Neural cell (in vitro differentiated cells): ENCODE results near the gene MSH4. TPM values are rescaled to one million over a fixed set of nuclear protein-coding genes. Genes with fewer than 3 reads are reported as not detected.

ENCODE experiments used
- H2AFZ ChIP-seq: fragments of 200-600, 300-800 bp; sonication (generic), shearing (Covaris generic); 2 replicates; pipeline ENCODE4 v1.6.0; 2014; ENCODE audit warnings: low read depth, mild to moderate bottlenecking, antibody characterized with exemption, low read length, moderate library complexity
- H3F3A ChIP-seq: fragments of 200-600 bp; shearing (Covaris generic); 2 replicates; pipeline ENCODE4 v1.6.1; 2016; ENCODE audit warnings: mild to moderate bottlenecking, moderate library complexity, mixed read lengths, antibody characterized with exemption, low read length; ENCODE audit not compliant: insufficient read depth, poor library complexity, severe bottlenecking
- H3K27ac ChIP-seq: fragments of 200-600, 300-800 bp; sonication (generic), shearing (Covaris generic); 2 replicates; pipeline ENCODE4 v1.5.1; 2014; ENCODE audit warnings: mild to moderate bottlenecking, low read length, moderate library complexity
- H3K27me3 ChIP-seq: fragments of 300-800, 200-600 bp; sonication (generic), shearing (Covaris generic); 2 replicates; pipeline ENCODE4 v1.6.0; 2014; ENCODE audit warnings: mild to moderate bottlenecking, low read depth, low read length, moderate library complexity; ENCODE audit not compliant: insufficient read depth
- H3K36me3 ChIP-seq: fragments of 300-800, 200-600 bp; sonication (generic), shearing (Covaris generic); 2 replicates; pipeline ENCODE4 v1.5.1; 2014; ENCODE audit warnings: mild to moderate bottlenecking, antibody characterized with exemption, low read length, moderate library complexity; ENCODE audit not compliant: insufficient read depth
- H3K4me2 ChIP-seq: fragments of 300-800, 200-600 bp; sonication (generic), shearing (Covaris generic); 2 replicates; pipeline ENCODE4 v1.6.0; 2014; ENCODE audit warnings: mild to moderate bottlenecking, low read length
- H3K4me3 ChIP-seq: fragments of 300-800, 200-600 bp; sonication (generic), shearing (Covaris generic); 2 replicates; pipeline ENCODE4 v1.5.1; 2014; ENCODE audit warnings: mild to moderate bottlenecking, low read length, moderate library complexity
- H3K79me2 ChIP-seq: fragments of 200-600 bp; shearing (Covaris generic); replicated peaks from 2 replicates; pipeline ENCODE4 v1.6.0; 2014; ENCODE audit warnings: mild to moderate bottlenecking, low read length, moderate library complexity; ENCODE audit not compliant: insufficient read depth
- H3K9ac ChIP-seq: fragments of 300-800, 200-600 bp; sonication (generic), shearing (Covaris generic); 2 replicates; pipeline ENCODE4 v1.6.1; 2016; ENCODE audit warnings: mild to moderate bottlenecking, low read length, mixed read lengths
- H3K9me2 ChIP-seq: fragments of 200-600 bp; shearing (Covaris generic); 2 replicates; pipeline ENCODE4 v1.6.1; 2016; ENCODE audit warnings: mild to moderate bottlenecking, low read length, mixed read lengths; ENCODE audit not compliant: insufficient read depth
- H3K9me3 ChIP-seq: fragments of 200-600, 300-800 bp; sonication (generic), shearing (Covaris generic); 2 replicates; pipeline ENCODE4 v1.6.1; 2016; ENCODE audit warnings: mild to moderate bottlenecking, mixed run types, low read length, moderate library complexity, mixed read lengths
- H4K20me1 ChIP-seq: fragments of 200-600 bp; shearing (Covaris generic); 2 replicates; pipeline ENCODE4 v1.6.1; 2016; ENCODE audit warnings: mild to moderate bottlenecking, mixed run types; ENCODE audit not compliant: insufficient read depth
- CTCF ChIP-seq: fragments of 450-650 bp; IDR thresholded peaks from 2 replicates; pipeline ENCODE4 v1.5.1; 2014; ENCODE audit warnings: antibody characterized with exemption, mild to moderate bottlenecking, moderate library complexity; ENCODE audit not compliant: poor library complexity, severe bottlenecking
- EP300 ChIP-seq: fragments of 450-650 bp; conservative IDR thresholded peaks from 2 replicates; pipeline ENCODE4 v1.6.1; 2014; ENCODE audit warnings: antibody characterized with exemption, mild to moderate bottlenecking, moderate library complexity; ENCODE audit not compliant: poor library complexity, severe bottlenecking
- EZH2 ChIP-seq: fragments of 200-600, 300-800 bp; shearing (Covaris generic), sonication (generic); IDR thresholded peaks from 2 replicates; pipeline ENCODE4 v1.6.1; 2014; ENCODE audit warnings: antibody characterized with exemption, low read length, borderline replicate concordance, mild to moderate bottlenecking; ENCODE audit not compliant: insufficient read depth, poor library complexity, severe bottlenecking
- MXI1 ChIP-seq: fragments of 450-650 bp; conservative IDR thresholded peaks from 2 replicates; pipeline ENCODE4 v1.6.1; 2014; ENCODE audit warnings: antibody characterized with exemption, mild to moderate bottlenecking; ENCODE audit not compliant: poor library complexity, severe bottlenecking
- POLR2AphosphoS5 ChIP-seq: IDR thresholded peaks from 2 replicates; pipeline ENCODE4 v1.6.1; 2012
- RAD21 ChIP-seq: fragments of 450-650 bp; conservative IDR thresholded peaks from 2 replicates; pipeline ENCODE4 v1.6.1; 2014; ENCODE audit warnings: antibody characterized with exemption, mild to moderate bottlenecking, moderate library complexity
- REST ChIP-seq: IDR thresholded peaks from 2 replicates; pipeline ENCODE4 v1.6.1; 2012; ENCODE audit warnings: borderline replicate concordance
- SMC3 ChIP-seq: fragments of 450-650 bp; conservative IDR thresholded peaks from 2 replicates; pipeline ENCODE4 v1.6.1; 2014; ENCODE audit warnings: antibody characterized with exemption, mild to moderate bottlenecking, moderate library complexity; ENCODE audit not compliant: poor library complexity
- TAF1 ChIP-seq: IDR thresholded peaks from 2 replicates; pipeline ENCODE4 v1.6.1; 2012; ENCODE audit warnings: low read depth
- polyA plus RNA-seq: library from polyadenylated mRNA; depleted of rRNA; stranded (reverse); fragments of >200 nt; gene quantifications from 2 replicates; pipeline ENCODE4 v1.2.3, GENCODE V29; 2014

MSH4 gene
- polyA plus RNA-seq, 1 donor from 2014 or later: 0.43 TPM

GRCh38 chr1:75884437-75884836 lies 87.8 kb downstream of the MSH4 start:
- H3K9me3 ChIP-seq: no peaks in the 10 kb centered on the region
- no peaks in the 10 kb centered on the region for H3F3A ChIP-seq
- no peaks in the 10 kb centered on the region for H3K27me3 ChIP-seq
- H3K9me2 ChIP-seq: no peaks in the 10 kb centered on the region
- H3K36me3 ChIP-seq: no peaks in the 10 kb centered on the region
- H4K20me1 ChIP-seq: no peaks in the 10 kb centered on the region
- no peak overlapping the region for H3K9ac ChIP-seq
- H2AFZ ChIP-seq: no peak overlapping the region
- H3K79me2 ChIP-seq: no peaks in the 10 kb centered on the region
- TF ChIP-seq TAF1: no peak
- H3K4me3 ChIP-seq: no peak overlapping the region
- no peak overlapping the region for H3K4me2 ChIP-seq
- H3K27ac ChIP-seq: no peak overlapping the region

- Histone ChIP-seq H3K27me3 (no peaks in the 10 kb centered on the region), H3K9me2 (no peaks in the 10 kb centered on the region), H2AFZ (no peak overlapping the region), H3K4me2 (no peak overlapping the region), H3K36me3 (no peaks in the 10 kb centered on the region), H3K9ac (no peak overlapping the region), H3K9me3 (no peaks in the 10 kb centered on the region), H3F3A (no peaks in the 10 kb centered on the region), H3K79me2 (no peaks in the 10 kb centered on the region), H4K20me1 (no peaks in the 10 kb centered on the region), H3K4me3 (no peak overlapping the region), H3K27ac (no peak overlapping the region)
- no peak for TF ChIP-seq RAD21
- no peak for TF ChIP-seq TAF1
- no peak for TF ChIP-seq REST
- TF ChIP-seq MXI1: no peak
- no peak for TF ChIP-seq EP300
- TF ChIP-seq CTCF: no peak
- no peak for TF ChIP-seq EZH2
- no peak for TF ChIP-seq POLR2AphosphoS5
- no peak for TF ChIP-seq SMC3
These were observed 104.7 kb downstream of the MSH4 start for GRCh38 chr1:75901371-75901770.

GRCh38 chr1:75908717-75909152 lies 112.1 kb downstream of the MSH4 start:
- Histone ChIP-seq H3F3A (no peaks in the 10 kb centered on the region), H3K27me3 (no peaks in the 10 kb centered on the region), H3K27ac (no peak overlapping the region), H3K9me3 (no peaks in the 10 kb centered on the region), H4K20me1 (no peaks in the 10 kb centered on the region), H3K36me3 (no peaks in the 10 kb centered on the region), H3K4me2 (no peak overlapping the region), H3K4me3 (no peak overlapping the region), H2AFZ (no peak overlapping the region), H3K79me2 (no peaks in the 10 kb centered on the region), H3K9me2 (no peaks in the 10 kb centered on the region), H3K9ac (no peak overlapping the region)
- no peak for TF ChIP-seq POLR2AphosphoS5
- TF ChIP-seq EP300: no peak
- peak; percentile 79 for TF ChIP-seq SMC3
- TF ChIP-seq REST: no peak
- TF ChIP-seq TAF1: no peak
- TF ChIP-seq MXI1: no peak
- TF ChIP-seq EZH2: no peak
- peak; percentile 83 for TF ChIP-seq RAD21
- TF ChIP-seq CTCF: peak; percentile 77
